HEK293T (cell line): ENCODE measurements around the gene STK40.

Experiments
- BHLHE40 ChIP-seq: fragments of 450-650 bp; IDR thresholded peaks from 2 replicates; pipeline ENCODE4 v1.6.1; 2016; ENCODE audit warnings: mild to moderate bottlenecking, moderate library complexity, borderline replicate concordance
- CTBP1 ChIP-seq: fragments of 450-650 bp; IDR thresholded peaks from 2 replicates; pipeline ENCODE4 v1.6.1; 2016; ENCODE audit warnings: borderline replicate concordance
- FOXA1 ChIP-seq: fragments of 450-650 bp; IDR thresholded peaks from 2 replicates; pipeline ENCODE4 v1.6.1; 2016; ENCODE audit warnings: mild to moderate bottlenecking
- HDGF ChIP-seq: fragments of 450-650 bp; IDR thresholded peaks from 2 replicates; pipeline ENCODE4 v1.6.1; 2017; ENCODE audit warnings: antibody characterized with exemption, borderline replicate concordance
- L3MBTL2 ChIP-seq: fragments of 450-650 bp; conservative IDR thresholded peaks from 2 replicates; pipeline ENCODE4 v1.6.1; 2016; ENCODE audit warnings: mild to moderate bottlenecking
- SP1 ChIP-seq: fragments of 450-650 bp; IDR thresholded peaks from 2 replicates; pipeline ENCODE4 v1.6.1; 2017
- TARDBP ChIP-seq: fragments of 450-650 bp; IDR thresholded peaks from 2 replicates; pipeline ENCODE4 v1.6.1; 2016

- TF ChIP-seq HDGF = no peak
- no peak for TF ChIP-seq BHLHE40
- no peak for TF ChIP-seq SP1
- no peak for TF ChIP-seq TARDBP
- TF ChIP-seq FOXA1 = no peak
- TF ChIP-seq L3MBTL2 = no peak
- TF ChIP-seq CTBP1 = no peak
Observed at GRCh38 chr1:36367066-36367465, 18.7 kb downstream of the STK40 start.
